Omental fat pad (tissue), 4 donors: Measurements from ENCODE around the gene ORC4. TPM values are rescaled to one million over a fixed set of nuclear protein-coding genes. Genes with fewer than 3 reads are reported as not detected.
"Not testable (repeated sequence)": the region's sequence is repeated elsewhere in the genome, so short reads cannot be mapped to it uniquely, and the experiment has no call there.

Experiments
- ATAC-seq: fragments of 150-250 bp; one replicate; pipeline ENCODE4 v1.9.1; 2016; ENCODE audit warnings: mild to moderate bottlenecking, moderate library complexity; ENCODE audit not compliant: low FRiP score
- DNase-seq: peaks from one replicate; pipeline ENCODE4 v3.0.0-alpha.2; 2019; ENCODE audit warnings: low spot score
- total RNA-seq, 4 donors: library from RNA; depleted of rRNA; stranded (reverse); fragments of >200 nt; gene quantifications; one replicate each; pipeline ENCODE4 v1.1.0, GENCODE V29; 2016
- TF ChIP-seq, protein P1 (sequence below), 3 donors: fragments of 450-650 bp; IDR thresholded peaks; one replicate each; pipeline ENCODE4 v1.5.1; 2016 to 2017; ENCODE audit warnings: antibody characterized with exemption in 3 of 3, mild to moderate bottlenecking in 3 of 3, moderate library complexity in 2 of 3

Gene ORC4
- total RNA-seq, 4 donors from 2014 or later, result 30.1 to 54.5 (median 37.3) TPM

DNA sequence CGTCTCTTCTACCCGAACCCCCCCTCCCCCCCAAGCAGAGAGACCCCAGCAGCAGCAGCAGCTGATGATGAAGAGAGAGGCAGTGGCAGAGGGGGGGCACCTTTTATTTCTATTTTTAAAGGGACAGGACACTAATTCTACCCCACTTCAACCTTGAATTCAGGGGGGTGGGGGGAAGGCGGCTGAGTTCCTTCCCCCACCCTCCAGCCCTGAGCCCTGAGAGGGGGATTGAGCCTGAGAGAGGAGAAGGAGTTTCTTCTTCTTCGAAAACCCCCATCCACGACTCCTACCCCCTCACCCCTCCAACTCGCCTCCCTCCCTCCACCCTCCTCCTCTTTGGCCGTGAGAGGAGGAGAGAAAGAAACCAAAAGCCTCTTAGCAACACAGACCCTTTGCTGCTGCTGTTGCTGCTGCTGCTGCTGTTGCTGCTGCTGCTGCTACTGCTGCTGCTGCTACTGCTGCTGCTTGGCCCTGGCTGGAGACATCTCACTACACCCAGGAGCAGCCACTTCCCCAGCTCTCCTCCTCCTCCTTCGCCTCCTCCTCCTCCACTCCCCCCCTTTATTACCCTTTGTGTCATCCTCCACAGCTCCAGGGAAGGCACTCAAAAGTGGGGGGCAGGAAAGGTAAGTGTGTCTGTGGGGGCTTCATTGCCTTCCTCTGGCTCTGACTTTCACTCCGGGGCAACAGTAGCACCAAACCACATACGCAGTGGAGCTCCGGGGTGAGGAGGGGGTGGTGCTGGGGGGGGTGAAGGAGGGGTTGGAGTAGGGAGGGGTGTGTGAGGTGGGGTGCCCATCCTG, 723 bp upstream of the ORC4 start, which contains the start of gene MBD5:
Gene MBD5 (plus strand): TSS at position 33 of the 803 bp plus-strand sequence.
- ATAC-seq (peak; percentile 1), DNase-seq (no peak)
- TF ChIP-seq, protein P1, sequence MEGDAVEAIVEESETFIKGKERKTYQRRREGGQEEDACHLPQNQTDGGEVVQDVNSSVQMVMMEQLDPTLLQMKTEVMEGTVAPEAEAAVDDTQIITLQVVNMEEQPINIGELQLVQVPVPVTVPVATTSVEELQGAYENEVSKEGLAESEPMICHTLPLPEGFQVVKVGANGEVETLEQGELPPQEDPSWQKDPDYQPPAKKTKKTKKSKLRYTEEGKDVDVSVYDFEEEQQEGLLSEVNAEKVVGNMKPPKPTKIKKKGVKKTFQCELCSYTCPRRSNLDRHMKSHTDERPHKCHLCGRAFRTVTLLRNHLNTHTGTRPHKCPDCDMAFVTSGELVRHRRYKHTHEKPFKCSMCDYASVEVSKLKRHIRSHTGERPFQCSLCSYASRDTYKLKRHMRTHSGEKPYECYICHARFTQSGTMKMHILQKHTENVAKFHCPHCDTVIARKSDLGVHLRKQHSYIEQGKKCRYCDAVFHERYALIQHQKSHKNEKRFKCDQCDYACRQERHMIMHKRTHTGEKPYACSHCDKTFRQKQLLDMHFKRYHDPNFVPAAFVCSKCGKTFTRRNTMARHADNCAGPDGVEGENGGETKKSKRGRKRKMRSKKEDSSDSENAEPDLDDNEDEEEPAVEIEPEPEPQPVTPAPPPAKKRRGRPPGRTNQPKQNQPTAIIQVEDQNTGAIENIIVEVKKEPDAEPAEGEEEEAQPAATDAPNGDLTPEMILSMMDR (IDR thresholded peaks at IDR 0.05), result no peak

DNA sequence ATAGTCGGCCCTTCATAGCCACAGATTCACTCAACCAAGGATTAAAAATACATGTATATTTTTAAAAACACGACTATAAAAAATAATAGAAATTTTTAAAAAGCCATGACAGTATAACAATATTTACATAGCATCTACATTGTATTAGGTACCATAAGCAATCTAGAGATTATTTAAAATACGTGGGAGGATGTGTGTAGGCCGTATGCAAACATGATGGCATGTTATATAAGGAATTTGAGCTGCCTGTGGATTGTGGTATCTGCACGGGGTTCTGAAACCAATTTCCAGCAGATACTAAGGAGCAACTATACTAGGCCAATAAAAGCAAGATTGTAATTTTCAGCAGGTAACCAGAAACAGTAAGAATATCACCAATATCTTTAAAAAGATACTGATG, 5.9 kb downstream of the ORC4 start:
- TF ChIP-seq, protein P1 (IDR thresholded peaks at IDR 0.05), result no peak
- ATAC-seq, result no peak
- no peak for DNase-seq

DNA sequence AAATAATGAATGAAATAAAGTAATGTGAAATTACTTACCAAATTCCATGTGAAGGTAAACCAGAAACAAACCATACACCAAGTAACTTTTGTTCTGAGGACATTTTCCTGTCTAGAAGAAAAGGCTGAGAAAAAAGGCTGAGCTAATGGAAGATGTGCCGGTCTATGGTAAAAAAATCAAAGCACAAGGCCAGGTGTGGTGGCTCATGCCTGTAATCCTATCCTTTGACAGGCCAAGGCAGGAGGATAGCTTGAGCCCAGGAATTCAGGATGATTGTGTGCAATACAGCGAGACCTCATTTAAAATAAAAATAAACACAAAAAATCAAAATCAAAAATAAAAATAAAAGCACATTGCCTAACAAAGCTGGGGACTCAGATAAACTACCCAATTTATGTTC, 6.7 kb downstream of the ORC4 start:
- TF ChIP-seq, protein P1 (IDR thresholded peaks at IDR 0.05), result no peak
- no peak for DNase-seq

DNA sequence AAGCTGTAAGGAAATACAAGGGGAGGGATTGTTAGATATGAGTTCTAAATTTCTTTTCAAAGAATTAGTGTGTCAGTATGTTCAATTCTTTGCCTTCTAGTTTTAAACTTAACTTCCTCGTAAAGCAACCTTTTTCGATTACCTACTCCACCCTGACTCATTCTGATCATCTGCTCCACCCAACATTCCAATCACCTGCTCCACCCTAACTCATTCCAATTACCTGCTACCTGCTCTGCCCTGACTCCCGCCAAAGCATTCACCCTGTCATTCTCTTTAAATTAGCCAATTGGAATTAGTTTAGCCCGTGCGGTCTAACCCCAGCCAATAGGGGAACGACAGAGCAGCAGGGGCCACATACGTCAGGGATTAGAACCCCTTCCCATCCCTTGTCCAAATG, 12.1 kb downstream of the ORC4 start:
- ATAC-seq, DNase-seq: not testable (repeated sequence)

More for the DNA sequence above, 6.7 kb downstream of the ORC4 start:
- ATAC-seq, result no peak

DNA sequence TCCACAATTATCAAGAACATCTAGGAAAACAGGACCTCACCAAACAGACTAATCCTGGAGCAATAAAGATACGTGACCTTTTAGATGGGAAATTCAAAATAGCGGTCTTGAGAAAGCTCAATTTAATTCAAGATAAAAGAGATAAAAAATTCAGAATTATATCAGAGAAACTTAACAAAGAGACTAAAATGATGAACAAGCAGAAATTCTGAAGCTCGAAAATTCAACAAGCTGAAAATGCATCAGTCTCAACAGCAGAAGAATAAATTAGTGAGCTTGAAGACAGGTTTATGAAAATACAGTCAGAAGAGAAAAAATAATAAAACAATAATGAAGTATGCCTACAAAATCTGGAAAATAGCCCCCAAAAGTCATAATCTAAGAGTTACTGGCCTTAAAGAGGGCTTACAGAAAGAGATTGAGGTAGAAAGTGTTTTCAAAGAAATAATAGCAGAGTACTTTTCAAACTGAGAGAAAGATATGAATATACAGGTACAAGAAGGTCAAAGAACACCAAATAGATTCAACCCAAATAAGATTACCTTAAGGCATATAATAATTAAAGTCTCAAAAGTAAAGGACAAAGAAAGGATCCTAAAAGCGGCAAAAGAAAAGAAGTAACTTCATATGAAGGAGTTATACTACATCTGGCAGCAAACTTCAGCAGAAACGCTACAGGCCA, 13.2 kb downstream of the ORC4 start:
- TF ChIP-seq, protein P1 (IDR thresholded peaks at IDR 0.05), result no peak
- DNase-seq (no peak), ATAC-seq (no peak)

DNA sequence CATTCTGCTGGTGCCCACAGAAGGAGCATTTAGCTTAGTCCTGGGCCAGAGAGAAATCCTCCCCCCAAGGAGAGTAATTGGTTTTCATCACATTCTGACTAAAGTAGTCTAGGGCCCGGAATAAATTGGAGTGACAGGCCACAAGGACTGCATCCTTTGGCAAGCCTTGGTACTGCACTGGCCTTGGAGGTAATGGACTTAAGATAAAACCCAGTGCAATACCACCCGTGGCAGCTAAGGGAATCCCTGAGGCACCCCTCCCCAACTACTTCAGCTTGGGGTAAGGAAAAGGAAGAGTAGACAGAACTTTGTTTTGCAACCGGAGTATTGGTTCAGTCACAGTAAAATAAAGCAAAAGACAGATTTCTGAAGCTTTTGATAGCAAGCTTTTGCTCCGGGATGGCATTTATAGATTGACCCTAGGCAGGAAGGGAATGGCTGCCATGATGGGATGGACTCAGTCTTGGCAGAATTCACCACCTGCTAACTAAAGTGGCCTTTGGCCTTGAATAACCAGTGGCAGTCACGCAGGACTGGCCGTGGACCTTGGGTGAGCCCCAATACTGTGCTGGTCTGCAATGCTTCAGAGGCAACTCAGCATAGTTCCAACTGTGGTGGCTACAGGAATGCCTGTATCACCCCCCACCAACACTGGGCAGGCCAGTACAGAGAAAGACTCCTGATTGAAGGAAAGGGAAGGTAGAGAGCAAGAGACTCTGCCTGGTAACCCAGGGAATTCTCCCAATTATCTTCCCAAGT, 14.1 kb downstream of the ORC4 start:
- ATAC-seq (no peak), DNase-seq (no peak)
- TF ChIP-seq, protein P1 (IDR thresholded peaks at IDR 0.05), result no peak

DNA sequence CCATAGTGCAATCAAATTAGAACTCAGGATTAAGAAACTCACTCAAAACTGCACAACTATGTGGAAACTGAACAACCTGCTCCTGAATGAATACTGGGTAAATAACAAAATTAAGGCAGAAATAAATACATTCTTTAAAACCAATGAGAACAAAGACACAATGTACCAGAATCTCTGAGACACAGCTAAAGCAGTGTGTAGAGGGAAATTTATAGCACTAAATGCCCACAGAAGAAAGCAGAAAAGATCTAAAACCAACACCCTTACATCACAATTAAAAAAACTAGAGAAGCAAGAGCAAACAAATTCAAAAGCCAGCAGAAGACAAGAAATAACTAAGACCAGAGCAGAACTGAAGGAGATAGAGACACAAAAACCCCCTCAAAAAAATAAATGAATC, 18.1 kb downstream of the ORC4 start:
- ATAC-seq, DNase-seq: not testable (repeated sequence)
